Measurements from ENCODE around the gene RABEP1.

- TF ChIP-seq CTCF (IDR thresholded peaks at IDR 0.05) (no peak), ZFX (IDR thresholded peaks at IDR 0.05; ENCODE audit: borderline replicate concordance) (no peak)
These were observed 147.3 kb downstream of the RABEP1 start for GRCh38 chr17:5429191-5429887.
